T follicular helper cell (primary cell): ENCODE data around the gene CMTM4.
"Not testable (repeated sequence)": the region's sequence is repeated elsewhere in the genome, so short reads cannot be mapped to it uniquely, and the experiment has no call there.

ENCODE experiments used
- DNase-seq: peaks from one replicate; pipeline ENCODE4 v3.0.0-alpha.2; 2020; ENCODE audit warnings: low read depth

CMTM4 gene

GRCh38 chr16:66705790-66706505 lies 9.4 kb upstream of the CMTM4 start:
- no peak for DNase-seq

DNA sequence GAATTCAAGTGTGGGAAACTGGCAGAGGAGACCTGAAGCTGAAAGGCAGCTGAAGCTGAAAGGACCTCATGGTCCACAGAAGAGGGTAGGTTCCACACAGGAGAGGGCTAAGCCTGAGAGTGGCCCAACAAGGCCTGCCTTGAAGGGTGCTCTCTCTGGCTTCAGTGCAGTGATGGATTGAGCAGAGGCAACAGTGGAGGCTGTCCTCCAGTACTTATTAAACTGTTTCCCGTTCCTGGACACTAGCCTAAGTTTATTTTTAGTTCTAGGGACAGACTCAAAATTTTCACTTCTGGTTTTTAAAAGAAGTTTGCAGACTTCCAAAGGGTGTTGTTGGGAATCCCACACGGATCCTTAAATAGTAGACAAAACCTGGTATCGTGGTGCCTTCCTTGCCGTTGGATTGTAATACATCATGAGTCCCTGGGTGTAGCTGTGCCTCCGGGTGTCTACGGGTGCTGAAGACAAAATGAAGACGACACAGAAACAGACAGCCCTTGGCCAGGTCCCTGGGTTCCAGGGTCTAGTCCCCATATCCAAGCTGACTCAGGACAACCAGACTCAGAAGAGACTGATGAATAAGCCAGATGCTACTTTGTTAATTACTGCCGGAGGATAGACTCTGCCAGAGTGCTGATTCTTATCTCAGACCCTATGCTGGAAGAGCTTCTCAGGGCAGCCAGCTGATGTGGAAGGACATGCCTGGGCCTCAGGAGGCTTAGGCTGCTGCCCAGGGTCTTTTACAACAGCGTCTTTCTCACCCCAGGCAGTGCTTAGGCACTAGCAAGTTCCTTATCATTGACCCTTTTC lies 7.1 kb upstream of the CMTM4 start:
- DNase-seq, result no peak

DNA sequence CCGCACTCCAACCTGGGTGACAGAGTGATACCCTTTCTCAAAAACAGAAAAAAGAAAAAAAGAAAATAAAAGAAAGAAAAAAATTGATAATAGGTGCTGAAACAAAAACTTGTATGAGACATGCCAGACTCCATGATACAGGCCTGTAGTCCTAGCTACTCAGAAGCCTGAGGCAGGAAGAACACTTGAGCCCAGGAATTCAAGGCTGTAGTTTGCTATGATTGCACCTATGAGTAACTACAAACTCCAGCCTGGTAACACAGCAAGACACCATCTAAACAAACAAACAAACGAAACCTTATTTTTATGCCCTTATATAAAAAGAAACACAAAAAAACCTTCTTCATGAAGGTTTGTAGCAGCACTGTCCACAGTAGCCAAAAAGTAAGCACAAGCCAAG lies 5.0 kb upstream of the CMTM4 start:
- DNase-seq, result no peak

DNA sequence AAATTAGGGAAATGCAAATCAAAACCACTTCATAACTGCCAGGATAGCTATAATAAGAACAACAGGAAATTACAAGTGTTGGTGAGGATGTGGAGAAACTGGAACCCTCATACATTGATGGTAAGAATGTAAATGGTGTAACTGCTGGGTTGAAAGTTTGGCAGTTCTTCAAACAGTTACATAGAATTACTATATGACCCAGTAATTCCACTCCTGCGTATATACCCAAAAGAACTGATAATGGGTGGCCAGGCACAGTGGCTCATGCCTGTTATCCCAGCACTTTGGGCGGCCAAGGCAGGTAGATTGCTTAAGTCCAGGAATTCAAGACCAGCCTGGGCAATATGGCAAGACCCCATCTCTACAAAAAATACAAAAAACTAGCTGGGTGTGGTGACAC lies 4.5 kb upstream of the CMTM4 start:
- no peak for DNase-seq

- no peak for DNase-seq
Measured at GRCh38 chr16:66699898-66700297, 3.4 kb upstream of the CMTM4 start.

DNA sequence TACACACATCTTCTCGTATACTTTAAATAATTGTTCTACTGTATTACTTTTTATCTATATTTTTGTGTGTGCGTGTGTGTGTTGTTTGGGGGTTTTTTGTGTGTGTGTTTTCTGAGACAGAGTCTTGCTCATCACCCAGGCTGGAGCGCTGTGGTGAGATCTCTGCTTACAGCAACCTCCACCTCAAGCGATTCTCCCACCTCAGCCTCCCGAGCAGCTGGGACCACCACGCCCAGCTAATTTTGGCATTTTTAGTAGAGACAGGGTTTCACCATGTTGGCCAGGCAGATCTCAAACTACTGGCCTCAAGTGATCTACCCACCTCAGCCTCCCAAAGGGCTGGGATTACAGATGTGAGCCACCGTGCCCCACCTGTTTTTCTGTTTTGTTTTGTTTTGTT lies 1.5 kb upstream of the CMTM4 start:
- DNase-seq, result no peak

GRCh38 chr16:66695935-66696668 lies 441 bp downstream of the CMTM4 start:
- no peak for DNase-seq

DNA sequence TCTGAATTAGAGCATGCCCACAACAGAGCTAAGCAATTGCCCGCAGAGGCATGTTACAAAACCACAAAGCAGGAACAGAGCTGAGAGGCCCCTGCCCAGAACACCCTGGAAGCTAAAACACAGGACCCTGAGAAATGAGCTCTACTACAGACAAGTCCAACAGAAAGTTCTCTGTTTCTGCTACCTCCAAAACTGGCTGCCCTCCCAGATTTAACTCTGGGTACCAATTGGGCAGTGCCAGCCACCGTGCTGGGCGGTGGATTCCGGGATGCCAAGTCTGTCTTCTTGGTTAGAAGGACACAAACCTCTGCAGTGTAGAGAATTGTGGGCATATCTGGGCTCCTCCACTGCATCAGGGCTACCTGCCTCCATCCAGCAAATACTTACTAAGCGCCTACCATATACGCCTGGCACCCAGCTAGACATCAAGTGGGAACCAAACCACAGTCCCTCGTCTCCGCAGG lies 1.0 kb downstream of the CMTM4 start:
- no peak for DNase-seq

DNA sequence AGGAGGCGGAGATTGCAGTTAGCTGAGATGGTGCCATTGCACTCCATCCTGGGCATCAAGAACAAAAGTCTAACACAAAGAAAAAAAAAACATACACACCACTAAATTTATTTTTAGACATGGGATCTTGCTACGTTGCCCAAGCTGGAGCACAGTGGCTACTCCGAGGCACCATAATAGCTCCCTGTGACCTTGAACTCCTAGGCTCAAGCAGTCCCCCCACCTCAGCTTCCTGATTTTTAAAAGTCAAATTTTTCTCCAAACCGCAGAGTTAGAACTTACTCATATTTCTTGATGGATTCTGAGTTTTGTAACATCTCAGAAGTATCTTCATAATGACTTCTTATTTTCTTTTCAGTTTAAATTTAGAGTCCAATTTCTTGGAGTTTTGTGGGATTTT lies 3.4 kb downstream of the CMTM4 start:
- DNase-seq, result no peak

DNA sequence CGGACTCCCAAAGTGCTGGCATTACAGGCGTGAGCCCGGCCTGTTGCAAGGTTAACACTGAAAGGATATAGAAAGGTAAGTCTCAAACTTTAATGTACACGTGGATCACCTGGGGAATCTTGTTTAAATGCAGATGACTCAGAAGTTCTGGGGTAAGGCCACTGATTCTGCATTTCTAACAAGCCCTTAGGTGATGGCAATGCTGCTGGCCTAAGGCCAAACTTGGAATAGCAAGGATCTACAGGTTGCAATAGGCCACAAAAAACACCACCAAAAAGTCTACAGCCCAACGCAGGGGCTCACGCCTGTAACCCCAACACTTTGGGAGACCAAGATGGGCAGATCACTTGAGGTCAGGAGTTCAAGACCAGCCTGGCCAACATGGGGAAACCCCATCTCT lies 4.2 kb downstream of the CMTM4 start:
- DNase-seq, result no peak

DNA sequence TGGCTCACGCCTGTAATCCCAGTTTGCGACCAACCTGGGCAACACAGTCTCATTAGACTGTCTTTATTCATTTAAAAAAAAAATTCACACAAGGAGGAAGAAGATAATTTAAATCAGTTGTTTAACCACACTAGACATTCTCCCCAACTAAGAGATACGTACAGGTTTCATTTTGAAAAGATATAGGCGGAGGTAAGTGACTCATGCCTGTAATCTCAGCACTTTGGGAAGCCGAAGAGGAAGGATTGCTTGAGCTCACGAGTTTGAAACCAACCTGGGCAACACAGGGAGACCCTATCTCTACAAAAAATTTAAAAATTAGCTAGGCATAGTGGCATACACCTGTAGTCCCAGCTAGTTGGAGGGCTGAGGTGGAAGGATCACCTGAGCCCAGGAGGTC lies 5.3 kb downstream of the CMTM4 start:
- no peak for DNase-seq

GRCh38 chr16:66690106-66690847 lies 6.3 kb downstream of the CMTM4 start:
- no peak for DNase-seq

- no peak for DNase-seq
Measured at GRCh38 chr16:66689282-66689681, 7.3 kb downstream of the CMTM4 start.

GRCh38 chr16:66687906-66688625 lies 8.5 kb downstream of the CMTM4 start:
- no peak for DNase-seq

GRCh38 chr16:66685501-66686115 lies 10.9 kb downstream of the CMTM4 start:
- DNase-seq, result not testable (repeated sequence)

GRCh38 chr16:66682271-66682670 lies 14.3 kb downstream of the CMTM4 start:
- no peak for DNase-seq

- no peak for DNase-seq
Measured at GRCh38 chr16:66681676-66682075, 14.9 kb downstream of the CMTM4 start.

- no peak for DNase-seq
Measured at GRCh38 chr16:66678337-66678736, 18.2 kb downstream of the CMTM4 start.

GRCh38 chr16:66677836-66678235 lies 18.7 kb downstream of the CMTM4 start:
- DNase-seq, result no peak

DNA sequence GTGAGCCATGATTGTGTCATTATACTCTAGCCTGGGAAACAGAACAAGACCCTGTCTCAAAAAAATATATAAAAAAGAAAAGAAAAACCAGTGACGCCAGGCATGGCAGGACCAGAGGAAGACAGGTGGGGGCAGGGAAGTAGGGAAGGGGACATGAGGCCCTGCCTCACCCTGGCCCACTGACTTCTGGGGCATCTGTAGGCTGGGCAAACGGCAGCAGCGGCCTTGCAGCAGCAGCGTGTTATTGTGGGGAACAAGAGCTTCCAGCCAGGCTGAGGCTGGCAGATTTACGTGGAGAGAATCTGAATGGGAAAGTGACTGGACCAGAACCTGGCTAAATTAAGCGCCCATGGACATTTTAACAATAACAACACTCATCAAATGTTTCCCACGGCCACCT lies 19.4 kb downstream of the CMTM4 start:
- no peak for DNase-seq

DNA sequence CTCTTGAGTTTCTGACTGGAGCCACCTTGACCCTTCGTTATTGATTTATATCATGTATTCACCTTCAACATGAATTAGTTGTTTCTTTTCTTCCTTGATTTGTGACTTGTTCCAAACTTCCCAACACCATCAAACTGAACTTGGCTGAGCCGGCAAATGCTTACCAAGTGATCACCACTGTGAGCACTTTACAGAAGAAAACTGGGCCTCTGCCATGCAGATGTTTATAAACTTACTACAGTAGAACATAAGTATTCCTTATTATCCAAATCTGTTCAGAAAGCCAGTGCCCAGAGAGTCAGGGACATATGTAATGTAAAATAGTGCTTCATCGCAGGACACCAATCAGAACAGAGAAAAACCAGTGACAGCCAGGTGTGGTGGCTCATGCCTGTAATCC lies 19.9 kb downstream of the CMTM4 start:
- no peak for DNase-seq
